OCI-LY7 (cell line): Measurements from ENCODE around the gene HYOU1.

ENCODE experiments used
- CTCF ChIP-seq: fragments of 200-600 bp; sonication (generic); conservative IDR thresholded peaks from 2 replicates; pipeline ENCODE4 v1.5.1; 2014; ENCODE audit warnings: mild to moderate bottlenecking, antibody characterized with exemption, low read length, moderate library complexity, mixed read lengths
- EZH2phosphoT487 ChIP-seq: fragments of 200-600 bp; sonication (generic); IDR thresholded peaks from 2 replicates; pipeline ENCODE4 v1.6.1; 2018; ENCODE audit warnings: low read depth, borderline replicate concordance, mild to moderate bottlenecking, mixed run types, antibody characterized with exemption, low read length, moderate library complexity, mixed read lengths

DNA sequence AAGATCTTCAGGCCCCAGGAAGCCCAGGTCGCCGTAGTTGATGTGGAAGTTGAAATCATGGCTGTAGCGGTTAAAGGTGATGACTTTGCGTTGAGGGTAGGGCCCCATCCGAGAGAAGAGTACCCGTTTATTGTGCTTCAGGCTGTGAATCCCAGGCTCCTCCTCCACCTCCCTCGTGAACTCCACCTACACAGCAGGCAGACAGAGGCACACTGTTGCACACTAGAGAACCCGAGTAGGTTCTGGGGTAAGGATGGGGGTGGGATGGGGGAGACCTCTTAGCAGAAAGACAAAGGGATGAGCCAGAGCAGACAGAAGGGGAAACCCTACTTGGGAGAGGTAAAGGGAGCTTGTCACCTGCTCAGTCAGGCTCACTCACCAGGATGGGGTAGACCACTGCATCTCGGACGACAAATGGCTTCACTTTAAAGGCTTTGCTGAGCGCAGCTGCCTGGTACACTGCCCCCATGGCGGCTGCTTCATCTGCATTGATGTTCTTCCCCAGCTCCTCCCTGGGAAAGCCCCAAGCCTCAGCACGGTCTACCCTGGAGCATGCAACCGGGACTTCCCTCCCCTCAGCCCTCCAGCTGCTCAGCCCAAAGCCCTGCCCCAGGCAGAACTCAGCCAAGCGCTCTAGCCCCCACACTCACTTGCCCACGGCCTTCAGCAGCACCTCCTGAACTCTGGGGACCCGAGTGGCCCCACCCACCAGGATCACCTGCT, 5.4 kb downstream of the HYOU1 start:
- TF ChIP-seq CTCF (no peak), EZH2phosphoT487 (no peak)
